Sigmoid colon (tissue), 4 donors: Measurements from ENCODE around the gene PAGE2.

ENCODE experiments used
- CTCF ChIP-seq, 4 experiments: fragments of 450-650 bp in 3 of 4; fragments of 200-600 bp in 1 of 4; IDR thresholded peaks; one replicate each; pipeline ENCODE4 v1.5.1; 2016 to 2019; ENCODE audit warnings: antibody characterized with exemption in 4 of 4, mild to moderate bottlenecking in 3 of 4, moderate library complexity in 2 of 4
- EP300 ChIP-seq, 4 donors: sonication (generic); formaldehyde crosslinking; IDR thresholded peaks; one replicate each; pipeline ENCODE4 v1.6.1; 2017; ENCODE audit warnings: antibody characterized with exemption in 4 of 4
- POLR2A ChIP-seq, 2 donors: fragments of 450-650 bp; IDR thresholded peaks; one replicate each; pipeline ENCODE4 v1.6.1; 2016; ENCODE audit warnings: antibody characterized with exemption in 2 of 2, mild to moderate bottlenecking in 2 of 2, moderate library complexity in 2 of 2
- POLR2AphosphoS5 ChIP-seq, 4 donors: sonication (generic); formaldehyde crosslinking; IDR thresholded peaks; one replicate each; pipeline ENCODE4 v1.6.1; 2017; ENCODE audit warnings: antibody characterized with exemption in 4 of 4

- TF ChIP-seq CTCF (IDR thresholded peaks at IDR 0.05) (no peak), EP300 (IDR thresholded peaks at IDR 0.05) (no peak), POLR2A (IDR thresholded peaks at IDR 0.05) (no peak), POLR2AphosphoS5 (IDR thresholded peaks at IDR 0.05) (no peak)
These were observed 41.7 kb downstream of the PAGE2 start for GRCh38 chrX:55130481-55130880.
